Stimulated activated CD4-positive, alpha-beta T cell treated with anti-CD3 and anti-CD28 coated beads, Interleukin-4, amount 100 ng/mL, for 48 hours (primary cell): ENCODE measurements around the gene VDAC1.
"Not testable (repeated sequence)": the region's sequence is repeated elsewhere in the genome, so short reads cannot be mapped to it uniquely, and the experiment has no call there.

Source experiments
- DNase-seq, 2 donors: peaks; one replicate each; pipeline ENCODE4 v3.0.0-alpha.2; 2020; ENCODE audit warnings: low read depth in 2 of 2

VDAC1 gene

DNA sequence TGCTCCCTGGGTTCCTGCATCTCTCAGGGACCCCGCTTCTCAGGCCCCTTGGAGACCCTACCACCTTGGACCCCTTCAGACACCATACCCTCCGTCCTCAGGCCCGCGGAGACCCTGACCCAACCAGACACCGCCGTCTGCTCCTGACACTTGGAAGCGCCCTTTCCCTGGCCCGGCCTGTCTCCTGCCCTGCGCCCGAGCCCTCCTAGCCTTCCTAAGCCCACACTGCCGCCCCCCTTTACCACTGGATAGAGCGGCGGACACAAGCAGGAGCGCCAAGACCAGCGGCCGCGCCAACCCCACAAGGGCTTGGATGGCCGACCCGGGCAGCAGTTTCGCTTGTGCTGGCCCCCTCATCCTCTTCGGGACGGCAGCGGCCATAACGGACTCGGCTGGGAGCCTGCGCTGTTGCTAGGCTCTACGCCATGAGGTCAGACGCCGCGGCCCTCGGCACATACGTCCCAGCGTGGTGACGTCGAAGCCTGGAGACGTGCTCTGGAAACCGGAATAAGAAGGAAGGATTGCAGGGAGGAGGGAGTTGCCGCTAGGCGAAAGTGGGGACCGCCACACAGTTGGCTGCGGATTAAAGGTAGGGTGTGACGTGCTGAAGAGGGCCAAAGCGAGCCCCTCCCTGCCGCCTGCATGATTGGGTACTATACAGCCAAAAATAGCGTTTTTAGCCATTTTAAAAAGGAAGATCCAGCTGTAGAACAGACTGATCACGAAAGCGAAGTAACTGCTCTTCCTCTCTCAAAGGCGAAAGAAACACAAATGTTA lies 36.4 kb downstream of the VDAC1 start, which contains the start of gene C5orf15:
Gene C5orf15 (minus strand): TSS at position 422 of the 777 bp plus-strand sequence. CDS start 41 bp downstream, at position 381.
- peak; percentile 89 to 92 for DNase-seq

DNA sequence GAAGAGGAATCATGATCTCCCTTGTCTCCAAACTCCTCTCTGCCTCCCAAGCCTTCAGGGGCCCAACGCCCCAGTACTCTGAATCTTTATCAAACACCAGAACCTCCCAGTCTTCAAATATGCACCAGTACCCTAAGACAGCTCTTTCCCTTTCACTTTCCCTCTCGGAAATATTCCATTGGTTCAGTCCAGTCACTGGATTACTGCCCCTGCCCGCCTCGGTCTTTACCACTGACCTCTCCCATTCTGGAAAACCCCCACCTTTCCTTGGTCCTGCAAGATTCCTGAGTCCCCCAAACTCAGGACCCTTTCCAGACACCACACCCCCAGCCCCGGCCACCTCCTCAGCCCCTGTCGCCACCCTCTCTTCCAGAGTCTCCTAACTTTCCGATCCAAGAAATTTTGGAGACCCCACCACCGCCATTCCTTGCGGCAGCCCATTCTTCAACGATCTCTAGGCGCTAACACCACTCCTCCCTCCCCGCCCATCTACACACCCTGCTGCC lies 37.0 kb downstream of the VDAC1 start:
- no peak for DNase-seq

DNA sequence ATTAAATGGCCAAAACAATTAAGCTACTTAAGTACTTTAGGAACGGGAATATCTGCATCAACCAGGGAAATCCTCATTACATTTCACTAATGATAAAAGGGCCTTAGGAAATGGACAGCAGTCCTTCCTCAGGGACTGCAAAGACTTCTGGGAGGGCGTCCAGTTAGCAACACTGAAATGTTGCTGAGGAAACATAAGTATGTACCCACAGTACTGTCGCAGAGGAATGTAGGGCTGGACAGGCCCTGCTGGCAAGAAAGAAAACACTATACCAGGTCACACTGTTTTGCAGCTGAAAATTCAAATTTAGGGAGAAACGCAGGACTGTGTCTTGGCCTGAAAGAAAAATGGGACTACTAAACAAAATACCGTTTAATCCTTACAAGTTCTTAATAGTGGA lies 37.7 kb downstream of the VDAC1 start:
- DNase-seq, result no peak

DNA sequence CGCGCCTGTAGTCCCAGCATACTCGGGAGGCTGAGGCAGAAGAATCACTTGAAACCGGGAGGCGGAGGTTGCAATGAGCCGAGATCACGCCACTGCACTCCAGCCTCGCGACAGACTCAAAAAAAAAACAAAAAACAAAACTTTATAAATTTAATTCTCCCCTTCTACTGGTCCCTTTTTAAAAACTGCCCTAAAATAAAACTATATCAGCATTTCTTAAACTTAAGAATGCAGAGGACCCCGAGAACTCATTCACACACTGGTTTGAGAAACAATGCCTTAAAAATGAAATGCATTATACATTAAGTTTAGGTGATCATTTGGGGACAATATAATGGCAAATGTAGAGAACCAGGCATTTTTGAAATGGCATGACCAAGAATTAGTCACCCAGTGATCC lies 38.7 kb downstream of the VDAC1 start:
- DNase-seq, result no peak

- no peak for DNase-seq
Observed at GRCh38 chr5:133963493-133964128, 41.2 kb downstream of the VDAC1 start.

DNA sequence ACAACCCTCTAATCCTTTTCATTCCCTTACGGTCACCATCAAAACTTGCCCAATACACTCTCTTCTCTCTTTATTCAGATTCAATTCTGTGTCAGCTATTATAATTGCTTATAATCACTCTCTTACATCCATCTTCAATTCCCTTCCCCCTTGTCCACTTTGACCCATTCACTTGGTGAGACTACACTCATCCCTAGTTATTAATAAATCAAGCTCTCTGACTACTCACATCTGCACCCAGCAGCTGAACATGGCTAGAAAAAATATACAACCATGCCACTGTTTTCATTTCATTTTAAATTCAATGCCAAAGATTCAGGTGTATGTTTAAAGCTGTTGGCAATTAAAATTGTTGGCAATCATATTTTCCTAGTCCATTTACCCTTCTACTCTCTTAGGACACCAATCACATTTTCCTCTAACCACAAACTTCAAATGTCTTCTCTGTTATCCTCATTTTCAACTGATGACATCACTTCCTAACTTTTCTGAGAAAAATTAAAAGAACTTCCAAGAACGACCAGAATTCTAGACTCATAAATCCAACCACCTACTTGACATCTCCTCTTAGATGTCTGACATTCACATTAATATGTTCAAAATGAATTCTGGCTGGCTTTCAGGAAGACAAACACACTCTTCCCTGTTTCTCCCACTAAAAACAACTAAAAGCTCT lies 41.8 kb downstream of the VDAC1 start:
- no peak for DNase-seq

GRCh38 chr5:133962131-133962530 lies 42.6 kb downstream of the VDAC1 start:
- no peak for DNase-seq

DNA sequence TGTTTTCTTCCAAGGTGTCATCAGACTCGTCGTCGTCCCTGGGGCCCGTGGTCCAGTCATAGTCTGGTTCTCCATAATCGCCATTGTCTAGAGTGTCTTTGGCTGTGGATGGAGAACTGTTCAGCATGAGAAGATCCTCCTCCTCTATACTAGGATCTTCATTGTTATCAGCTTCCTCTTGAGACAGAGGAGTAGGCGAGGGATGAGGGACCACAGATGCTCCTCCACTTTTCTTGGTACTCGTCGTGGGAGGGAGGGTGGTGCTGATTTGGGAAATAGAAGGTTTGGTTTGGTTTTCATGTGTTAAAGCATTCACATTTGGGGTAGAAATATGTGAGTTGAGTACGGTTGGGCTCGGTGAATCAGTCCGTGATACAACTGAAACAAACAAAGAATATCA lies 45.1 kb downstream of the VDAC1 start:
- no peak for DNase-seq

GRCh38 chr5:133957591-133957990 lies 47.2 kb downstream of the VDAC1 start:
- DNase-seq, result no peak

GRCh38 chr5:133957080-133957479 lies 47.7 kb downstream of the VDAC1 start:
- no peak for DNase-seq

DNA sequence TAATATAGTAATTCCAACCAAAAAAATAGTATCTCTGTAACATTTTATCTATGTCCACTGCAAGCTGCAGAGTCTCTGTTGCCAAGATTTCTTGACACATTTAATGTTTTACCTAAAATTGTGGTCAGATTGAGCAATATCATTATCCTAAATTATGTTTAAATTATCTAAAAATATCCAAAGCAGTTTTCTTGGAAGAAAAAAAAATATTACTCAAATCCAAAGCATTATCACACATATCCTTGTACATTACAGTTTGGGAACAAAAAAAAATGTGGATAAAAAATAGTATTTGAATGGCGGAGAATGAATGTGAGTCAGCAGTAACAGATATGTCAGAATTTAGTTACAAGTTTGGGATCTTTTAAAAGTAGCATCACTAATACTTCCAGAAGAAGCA lies 48.6 kb downstream of the VDAC1 start:
- DNase-seq, result not testable (repeated sequence)

- DNase-seq, result no peak
Observed at GRCh38 chr5:133953568-133954145, 51.1 kb downstream of the VDAC1 start.

- no peak for DNase-seq
Observed at GRCh38 chr5:133952729-133953567, 51.8 kb downstream of the VDAC1 start.

- DNase-seq, result no peak
Observed at GRCh38 chr5:133950821-133951612, 53.8 kb downstream of the VDAC1 start.

GRCh38 chr5:133948721-133949120 lies 56.1 kb downstream of the VDAC1 start:
- DNase-seq, result no peak

DNA sequence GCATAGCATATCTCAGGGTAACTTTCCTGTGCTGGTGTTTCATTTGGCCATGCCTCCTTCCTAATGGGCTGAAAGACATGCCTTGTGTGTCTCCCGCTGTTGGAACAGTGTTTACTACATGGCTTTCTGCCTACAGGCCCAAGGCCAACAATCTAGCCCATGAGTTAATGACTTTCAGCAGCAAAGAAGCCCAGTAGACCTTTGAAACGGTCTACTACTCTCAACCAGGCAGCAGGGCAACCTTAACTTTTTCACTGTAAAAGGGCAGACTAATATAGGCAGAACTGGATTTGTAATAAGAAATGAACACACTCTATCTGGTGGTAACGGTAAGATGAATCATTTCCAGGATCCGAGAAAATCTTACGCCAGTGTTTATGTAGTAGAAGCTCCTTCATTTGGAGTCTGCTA lies 57.3 kb downstream of the VDAC1 start:
- DNase-seq, result no peak

DNA sequence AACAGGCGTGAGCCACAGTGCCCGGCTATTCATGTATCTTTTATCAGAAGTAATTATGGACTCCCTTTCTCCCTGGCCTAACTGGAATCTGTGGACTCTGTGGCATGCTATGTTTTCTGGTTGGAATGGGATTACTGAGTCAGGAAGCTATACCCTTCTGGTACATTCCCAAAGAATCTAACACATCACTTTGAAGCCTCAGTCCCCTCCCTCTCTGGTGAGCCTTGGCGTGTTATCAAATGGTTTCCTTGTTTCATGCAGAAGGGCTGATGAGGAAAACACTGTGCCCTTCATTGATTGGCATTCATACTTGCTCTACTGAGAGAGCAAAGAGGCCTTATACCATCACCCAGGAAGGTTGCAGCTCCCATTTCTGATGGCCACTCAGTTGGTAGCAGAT lies 59.2 kb downstream of the VDAC1 start:
- no peak for DNase-seq

DNA sequence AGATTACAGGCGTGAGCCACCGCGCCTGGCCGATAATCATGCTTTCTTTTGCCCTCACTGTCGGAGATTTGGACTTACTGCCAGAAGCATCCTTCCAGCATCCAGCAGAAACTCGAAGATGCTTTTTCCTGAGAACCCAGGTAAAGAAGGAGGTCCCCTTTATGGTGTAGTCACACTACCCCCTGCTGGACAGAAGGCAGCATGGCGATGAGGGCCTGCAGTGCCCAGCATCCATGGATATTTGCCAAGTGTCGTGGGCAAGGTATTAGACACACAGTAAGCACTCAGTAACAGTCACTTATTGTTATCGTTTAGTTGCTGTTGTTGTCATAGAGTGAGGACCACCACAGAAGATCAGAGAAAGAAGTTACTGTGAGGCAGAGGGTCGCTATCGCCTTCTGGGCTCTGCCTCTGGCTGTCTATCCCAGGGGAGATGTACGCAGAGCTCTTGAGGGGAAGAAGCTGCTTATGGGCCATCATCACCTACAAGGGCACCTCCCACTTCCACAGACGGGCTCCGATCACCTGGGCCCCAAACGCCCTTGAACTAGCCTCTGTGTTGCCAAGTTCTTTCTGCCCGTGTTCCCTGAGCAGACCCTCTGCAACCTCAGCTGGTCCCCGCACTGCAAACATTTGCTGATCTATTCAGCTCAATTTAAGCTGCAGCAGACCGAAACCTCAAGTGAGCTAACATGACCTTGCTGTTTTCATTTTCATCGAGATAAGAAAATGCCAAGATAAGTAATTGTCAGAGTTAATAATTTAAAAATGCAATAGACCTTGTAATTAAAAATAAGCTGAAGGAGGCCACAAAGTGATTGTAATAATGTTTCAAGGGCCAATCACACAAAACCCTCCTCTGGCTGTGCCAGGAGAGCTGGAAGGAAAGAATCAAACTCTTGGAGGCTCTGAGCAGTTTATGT lies 60.3 kb downstream of the VDAC1 start:
- peak; percentile 44 to 57 for DNase-seq

GRCh38 chr5:133943475-133943817 lies 61.3 kb downstream of the VDAC1 start:
- no peak for DNase-seq
